ENCODE results near the gene TSPAN18.

DNA sequence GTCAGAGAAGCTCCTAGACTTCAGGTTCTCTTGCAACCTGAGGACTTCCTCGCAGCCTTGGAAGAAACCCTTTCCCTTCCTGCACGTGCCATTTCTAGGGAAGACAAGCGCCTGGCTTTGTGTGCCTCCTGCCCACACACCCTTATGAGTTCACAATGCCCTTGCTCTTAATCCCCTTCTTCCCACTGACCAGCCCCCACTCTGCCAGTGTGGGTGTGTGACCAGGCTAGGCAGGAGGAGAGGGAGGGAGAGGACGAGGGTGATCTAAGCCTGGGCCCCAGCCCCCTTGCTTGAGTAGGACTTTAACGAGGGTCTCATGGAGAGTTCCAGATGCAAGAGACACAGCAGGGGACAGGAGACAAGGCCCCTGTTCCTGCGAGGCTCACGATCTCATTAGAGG is 193.7 kb downstream of the TSPAN18 start:
- TF ChIP-seq POLR2AphosphoS5 (IDR thresholded peaks at IDR 0.05; ENCODE audit: low read depth): no peak
- TF ChIP-seq, protein P1, sequence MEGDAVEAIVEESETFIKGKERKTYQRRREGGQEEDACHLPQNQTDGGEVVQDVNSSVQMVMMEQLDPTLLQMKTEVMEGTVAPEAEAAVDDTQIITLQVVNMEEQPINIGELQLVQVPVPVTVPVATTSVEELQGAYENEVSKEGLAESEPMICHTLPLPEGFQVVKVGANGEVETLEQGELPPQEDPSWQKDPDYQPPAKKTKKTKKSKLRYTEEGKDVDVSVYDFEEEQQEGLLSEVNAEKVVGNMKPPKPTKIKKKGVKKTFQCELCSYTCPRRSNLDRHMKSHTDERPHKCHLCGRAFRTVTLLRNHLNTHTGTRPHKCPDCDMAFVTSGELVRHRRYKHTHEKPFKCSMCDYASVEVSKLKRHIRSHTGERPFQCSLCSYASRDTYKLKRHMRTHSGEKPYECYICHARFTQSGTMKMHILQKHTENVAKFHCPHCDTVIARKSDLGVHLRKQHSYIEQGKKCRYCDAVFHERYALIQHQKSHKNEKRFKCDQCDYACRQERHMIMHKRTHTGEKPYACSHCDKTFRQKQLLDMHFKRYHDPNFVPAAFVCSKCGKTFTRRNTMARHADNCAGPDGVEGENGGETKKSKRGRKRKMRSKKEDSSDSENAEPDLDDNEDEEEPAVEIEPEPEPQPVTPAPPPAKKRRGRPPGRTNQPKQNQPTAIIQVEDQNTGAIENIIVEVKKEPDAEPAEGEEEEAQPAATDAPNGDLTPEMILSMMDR (conservative IDR thresholded peaks at IDR 0.05; ENCODE audit: low read depth in 2 of 2): no peak
- no peak for TF ChIP-seq EZH2 (IDR thresholded peaks at IDR 0.05; ENCODE audit: low read depth, unreplicated experiment)
- TF ChIP-seq, protein P2, sequence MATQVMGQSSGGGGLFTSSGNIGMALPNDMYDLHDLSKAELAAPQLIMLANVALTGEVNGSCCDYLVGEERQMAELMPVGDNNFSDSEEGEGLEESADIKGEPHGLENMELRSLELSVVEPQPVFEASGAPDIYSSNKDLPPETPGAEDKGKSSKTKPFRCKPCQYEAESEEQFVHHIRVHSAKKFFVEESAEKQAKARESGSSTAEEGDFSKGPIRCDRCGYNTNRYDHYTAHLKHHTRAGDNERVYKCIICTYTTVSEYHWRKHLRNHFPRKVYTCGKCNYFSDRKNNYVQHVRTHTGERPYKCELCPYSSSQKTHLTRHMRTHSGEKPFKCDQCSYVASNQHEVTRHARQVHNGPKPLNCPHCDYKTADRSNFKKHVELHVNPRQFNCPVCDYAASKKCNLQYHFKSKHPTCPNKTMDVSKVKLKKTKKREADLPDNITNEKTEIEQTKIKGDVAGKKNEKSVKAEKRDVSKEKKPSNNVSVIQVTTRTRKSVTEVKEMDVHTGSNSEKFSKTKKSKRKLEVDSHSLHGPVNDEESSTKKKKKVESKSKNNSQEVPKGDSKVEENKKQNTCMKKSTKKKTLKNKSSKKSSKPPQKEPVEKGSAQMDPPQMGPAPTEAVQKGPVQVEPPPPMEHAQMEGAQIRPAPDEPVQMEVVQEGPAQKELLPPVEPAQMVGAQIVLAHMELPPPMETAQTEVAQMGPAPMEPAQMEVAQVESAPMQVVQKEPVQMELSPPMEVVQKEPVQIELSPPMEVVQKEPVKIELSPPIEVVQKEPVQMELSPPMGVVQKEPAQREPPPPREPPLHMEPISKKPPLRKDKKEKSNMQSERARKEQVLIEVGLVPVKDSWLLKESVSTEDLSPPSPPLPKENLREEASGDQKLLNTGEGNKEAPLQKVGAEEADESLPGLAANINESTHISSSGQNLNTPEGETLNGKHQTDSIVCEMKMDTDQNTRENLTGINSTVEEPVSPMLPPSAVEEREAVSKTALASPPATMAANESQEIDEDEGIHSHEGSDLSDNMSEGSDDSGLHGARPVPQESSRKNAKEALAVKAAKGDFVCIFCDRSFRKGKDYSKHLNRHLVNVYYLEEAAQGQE (IDR thresholded peaks at IDR 0.05; ENCODE audit: unreplicated experiment): no peak
- TF ChIP-seq ETS1 (IDR thresholded peaks at IDR 0.05): no peak
- TF ChIP-seq CREB1 (CRISPR knock-in tag; IDR thresholded peaks at IDR 0.05; ENCODE audit: low read depth): no peak
- no peak for TF ChIP-seq EZH2phosphoT487 (IDR thresholded peaks at IDR 0.05; ENCODE audit: unreplicated experiment)
- no peak for TF ChIP-seq STAT1 (IDR thresholded peaks at IDR 0.05; ENCODE audit: unreplicated experiment)
- TF ChIP-seq JUNB (IDR thresholded peaks at IDR 0.05; ENCODE audit: unreplicated experiment): no peak
- TF ChIP-seq ZNF462 (CRISPR knock-in tag; IDR thresholded peaks at IDR 0.05): no peak

Measured in GM23338 (cell line).